HG03175 (cell line): ENCODE results near the gene STK35.
"Not testable (repeated sequence)": the region's sequence is repeated elsewhere in the genome, so short reads cannot be mapped to it uniquely, and the experiment has no call there.

Source experiments
- ATAC-seq: cut with Tn5 transposase; IDR thresholded peaks from one replicate; pipeline ENCODE4 v1.9.1; 2021; ENCODE audit warnings: mild to moderate bottlenecking, moderate library complexity; ENCODE audit not compliant: unreplicated experiment

The STK35 gene

GRCh38 chr20:2179233-2179580, 77.6 kb downstream of the STK35 start:
- no peak for ATAC-seq

- ATAC-seq, result no peak
These were observed 78.3 kb downstream of the STK35 start for GRCh38 chr20:2179949-2180348.

- no peak for ATAC-seq
These were observed 81.8 kb downstream of the STK35 start for GRCh38 chr20:2183381-2183780.

GRCh38 chr20:2184933-2185332, 83.3 kb downstream of the STK35 start:
- ATAC-seq, result not testable (repeated sequence)

GRCh38 chr20:2195614-2196013, 94.0 kb downstream of the STK35 start:
- ATAC-seq, result no peak

- no peak for ATAC-seq
These were observed 95.5 kb downstream of the STK35 start for GRCh38 chr20:2197166-2197565.
